Measurements from ENCODE around the gene FNDC3B.

DNA sequence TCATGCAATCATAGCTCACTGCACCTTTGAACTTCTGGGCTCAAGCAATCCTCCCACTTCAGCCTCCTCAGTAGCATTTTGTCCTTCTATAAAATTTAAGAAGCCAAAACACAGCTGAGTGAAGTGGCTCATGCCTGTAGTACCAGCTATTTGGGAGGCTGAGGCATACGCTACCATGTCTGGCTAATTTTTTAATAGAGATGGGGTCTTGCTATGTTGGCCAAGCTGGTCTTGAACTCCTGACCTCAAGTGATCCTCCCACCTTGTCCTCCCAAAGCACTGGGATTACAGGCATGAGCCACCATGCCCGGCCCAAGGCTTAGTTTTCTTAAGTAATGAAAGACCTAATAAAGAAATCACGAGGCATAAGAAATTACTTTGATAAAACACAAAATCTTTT lies 14.7 kb upstream of the FNDC3B start:
- TF ChIP-seq BHLHE40 (IDR thresholded peaks at IDR 0.05; ENCODE audit: low read depth, low read length) (no peak), EP300 (IDR thresholded peaks at IDR 0.05) (no peak), POLR2A (IDR thresholded peaks at IDR 0.05; ENCODE audit: low read length) (no peak), CTCF (IDR thresholded peaks at IDR 0.05) (no peak), ZFP36 (IDR thresholded peaks at IDR 0.05; ENCODE audit: borderline replicate concordance, partially characterized antibody) (no peak), RAD21 (conservative IDR thresholded peaks at IDR 0.05 in 1 of 2, IDR thresholded peaks at IDR 0.05 in 1 of 2) (no peak), ESRRA (IDR thresholded peaks at IDR 0.05; ENCODE audit: borderline replicate concordance, low read length) (no peak)
- TF ChIP-seq, protein P1, sequence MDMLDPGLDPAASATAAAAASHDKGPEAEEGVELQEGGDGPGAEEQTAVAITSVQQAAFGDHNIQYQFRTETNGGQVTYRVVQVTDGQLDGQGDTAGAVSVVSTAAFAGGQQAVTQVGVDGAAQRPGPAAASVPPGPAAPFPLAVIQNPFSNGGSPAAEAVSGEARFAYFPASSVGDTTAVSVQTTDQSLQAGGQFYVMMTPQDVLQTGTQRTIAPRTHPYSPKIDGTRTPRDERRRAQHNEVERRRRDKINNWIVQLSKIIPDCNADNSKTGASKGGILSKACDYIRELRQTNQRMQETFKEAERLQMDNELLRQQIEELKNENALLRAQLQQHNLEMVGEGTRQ (IDR thresholded peaks at IDR 0.05), result no peak
- TF ChIP-seq, protein P2, sequence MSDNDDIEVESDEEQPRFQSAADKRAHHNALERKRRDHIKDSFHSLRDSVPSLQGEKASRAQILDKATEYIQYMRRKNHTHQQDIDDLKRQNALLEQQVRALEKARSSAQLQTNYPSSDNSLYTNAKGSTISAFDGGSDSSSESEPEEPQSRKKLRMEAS (IDR thresholded peaks at IDR 0.05), result no peak

All from A549 (cell line).